ENCODE results near the gene SUSD3.

Gene SUSD3

GRCh38 chr9:93051680-93052089, 6.8 kb upstream of the SUSD3 start:
- DNase-seq: no peak

GRCh38 chr9:93052791-93053540, 5.5 kb upstream of the SUSD3 start:
- DNase-seq: no peak

DNA sequence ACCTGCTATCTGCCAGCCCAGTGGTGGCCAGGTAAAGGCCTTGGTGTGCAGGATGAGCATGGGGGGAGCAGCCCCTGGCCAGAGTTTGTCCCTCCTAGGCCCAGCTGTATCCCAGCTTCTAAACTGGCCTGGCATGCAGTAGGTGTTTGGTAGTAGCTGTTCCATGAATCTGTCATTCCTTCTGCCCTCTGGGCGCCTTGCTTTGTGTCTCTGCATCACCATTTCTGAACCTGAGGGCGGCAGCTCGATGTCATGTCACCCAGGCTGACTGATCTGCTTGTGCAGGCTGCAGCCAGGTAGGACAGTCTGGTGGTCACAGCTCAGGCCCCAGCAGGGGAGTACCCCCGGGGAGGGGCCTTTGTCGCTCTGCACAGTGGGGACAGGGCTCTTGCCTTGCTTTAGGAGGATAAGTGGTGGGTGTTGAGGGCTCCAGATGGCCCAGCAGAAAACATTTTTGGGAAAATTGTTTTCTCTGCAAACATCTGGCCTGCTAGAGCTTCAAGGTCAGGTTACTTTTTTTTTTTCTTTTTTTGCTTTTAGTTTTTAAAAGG, 4.6 kb upstream of the SUSD3 start:
- no peak for DNase-seq

DNA sequence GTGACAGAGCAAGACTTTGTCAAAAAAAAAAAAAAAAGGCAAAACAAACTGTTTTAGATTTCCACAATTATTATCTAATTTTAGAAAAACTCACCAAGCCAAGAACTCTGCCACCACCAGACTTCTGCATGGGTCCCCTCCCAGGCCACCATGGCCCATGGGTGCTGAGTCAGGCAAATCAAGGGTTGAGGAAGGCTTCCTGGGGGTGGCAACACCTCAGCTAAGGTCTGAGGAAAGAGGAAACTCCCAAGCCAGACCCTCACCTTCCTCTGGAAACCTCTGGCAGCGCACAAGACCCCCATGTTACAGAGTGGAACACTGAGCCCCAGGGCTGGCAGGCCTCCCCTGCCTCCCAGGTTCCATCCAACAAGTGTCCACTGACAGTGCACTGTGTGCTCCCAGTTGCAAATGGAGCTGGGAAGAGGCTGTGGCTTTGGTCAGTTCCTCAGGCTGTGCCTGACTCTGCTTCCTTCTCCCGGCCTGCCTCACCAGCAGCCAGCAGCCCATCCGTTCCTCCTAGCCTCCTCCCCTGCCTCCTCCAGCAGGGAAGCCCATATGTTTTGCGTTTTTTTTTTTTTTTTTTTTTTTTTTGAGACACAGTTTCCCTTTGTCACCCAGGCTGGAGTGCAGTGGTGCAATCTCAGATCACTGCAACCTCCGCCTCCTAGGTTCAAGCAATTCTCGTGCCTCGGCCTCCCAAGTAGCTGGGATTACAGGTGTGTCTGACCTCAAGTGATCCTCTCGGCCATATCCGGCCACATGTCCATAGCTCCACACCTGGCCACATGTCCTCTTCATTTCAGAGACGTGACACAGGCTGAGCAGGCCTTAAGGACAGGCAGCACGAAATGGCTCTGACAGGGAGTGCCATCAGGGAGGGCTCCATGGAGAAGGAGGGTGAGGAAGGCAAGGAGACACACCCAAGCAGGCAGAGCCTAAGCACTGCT, 3.5 kb upstream of the SUSD3 start:
- no peak for DNase-seq

GRCh38 chr9:93057042-93057702, 1.3 kb upstream of the SUSD3 start:
- no peak for DNase-seq

DNA sequence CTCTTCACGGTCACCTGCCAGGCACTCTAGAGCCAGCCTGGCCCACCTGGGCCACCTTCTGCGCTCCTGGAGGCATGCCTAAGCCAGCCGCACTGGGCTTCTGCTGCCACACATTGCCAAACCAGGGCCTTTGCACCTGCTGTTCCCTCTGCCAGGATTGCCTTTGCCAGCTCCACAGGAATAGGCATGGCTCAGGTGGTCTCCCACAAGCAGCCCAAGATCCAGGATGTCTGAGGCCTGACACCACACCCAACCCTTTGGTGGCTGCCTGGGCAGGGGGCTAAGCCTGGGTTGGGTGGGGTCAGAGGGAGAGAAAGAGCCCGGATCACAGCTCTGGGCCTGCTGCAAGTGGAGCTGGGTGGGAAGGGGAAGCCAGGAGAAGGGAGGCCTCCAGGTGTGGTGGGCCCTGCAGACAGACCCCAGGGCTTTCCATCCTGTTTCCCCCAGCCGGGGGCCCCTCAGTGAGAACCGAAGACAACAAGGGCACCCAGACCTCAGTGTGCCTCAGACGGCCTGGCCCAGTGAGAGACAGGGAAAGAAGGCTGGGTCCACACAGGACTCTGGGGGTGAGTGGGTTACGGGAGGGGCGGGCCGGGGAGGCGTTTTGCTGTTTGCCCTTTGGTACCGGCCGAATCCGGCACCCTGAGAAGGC, 672 bp upstream of the SUSD3 start:
- DNase-seq: no peak

- no peak for DNase-seq
Observed at GRCh38 chr9:93059011-93059714, 662 bp downstream of the SUSD3 start.

GRCh38 chr9:93059715-93060578, 1.4 kb downstream of the SUSD3 start:
- no peak for DNase-seq

- no peak for DNase-seq
Observed at GRCh38 chr9:93060746-93061259, 2.3 kb downstream of the SUSD3 start.

DNA sequence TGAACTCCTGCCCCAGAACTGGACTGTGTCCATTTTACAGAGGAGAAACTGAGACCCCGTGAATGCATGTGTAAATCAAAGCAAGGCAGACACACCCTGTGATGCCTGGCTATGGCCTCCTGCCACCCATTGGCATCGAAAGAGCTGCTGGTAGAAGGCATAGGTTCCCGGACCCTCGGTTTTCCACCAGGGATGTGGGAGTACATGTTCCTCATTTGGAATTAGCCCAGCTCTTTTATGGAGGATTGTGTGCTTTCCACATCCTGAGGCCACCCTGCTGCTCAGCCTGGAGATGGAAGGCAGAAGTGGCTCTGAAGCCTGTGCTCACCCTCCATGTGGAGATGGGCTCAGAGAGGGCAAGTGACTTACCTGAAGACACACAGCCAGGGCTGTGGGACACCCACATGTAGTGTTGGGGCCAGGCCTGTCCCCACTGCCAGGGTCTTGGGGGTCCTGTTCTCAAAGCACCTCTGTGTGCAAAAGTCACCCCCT, 2.8 kb downstream of the SUSD3 start:
- no peak for DNase-seq

GRCh38 chr9:93061791-93062763, 3.6 kb downstream of the SUSD3 start:
- DNase-seq: no peak

- peak in 1 of 56 donors; percentile 13 for DNase-seq
Observed at GRCh38 chr9:93064392-93065134, 6.1 kb downstream of the SUSD3 start.

GRCh38 chr9:93065135-93065720, 6.7 kb downstream of the SUSD3 start:
- DNase-seq: peak in 18 of 56 donors; percentile 8 to 47 (median 17)

DNA sequence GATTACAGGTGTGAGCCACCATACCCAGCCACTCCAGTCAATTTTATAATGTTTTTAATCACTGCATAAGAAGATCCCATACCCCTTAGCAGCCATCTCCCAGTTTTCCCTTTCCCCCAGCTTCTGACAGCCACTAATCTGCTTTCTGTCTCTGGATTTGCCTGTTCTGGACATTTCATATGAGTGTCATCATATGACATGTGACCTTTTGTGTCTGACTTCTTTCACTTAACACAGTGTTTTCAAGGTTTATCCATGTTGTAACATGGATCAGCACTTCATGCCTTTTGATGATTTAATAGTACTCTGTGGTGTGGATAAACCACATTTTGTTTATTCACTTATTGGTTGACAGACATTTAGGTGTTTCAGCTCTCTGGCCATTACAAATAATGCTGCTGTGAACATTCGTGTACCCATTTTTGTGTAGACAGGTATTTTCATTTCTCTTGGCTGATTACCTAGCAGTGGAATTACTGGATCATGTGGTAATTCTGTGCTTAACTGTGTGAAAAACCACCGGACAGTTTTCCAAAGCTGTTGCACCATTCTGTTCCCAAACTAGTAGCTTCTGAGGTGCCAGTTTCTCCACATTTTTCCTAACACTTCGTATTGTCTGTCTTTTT, 8.6 kb downstream of the SUSD3 start:
- DNase-seq: no peak

DNA sequence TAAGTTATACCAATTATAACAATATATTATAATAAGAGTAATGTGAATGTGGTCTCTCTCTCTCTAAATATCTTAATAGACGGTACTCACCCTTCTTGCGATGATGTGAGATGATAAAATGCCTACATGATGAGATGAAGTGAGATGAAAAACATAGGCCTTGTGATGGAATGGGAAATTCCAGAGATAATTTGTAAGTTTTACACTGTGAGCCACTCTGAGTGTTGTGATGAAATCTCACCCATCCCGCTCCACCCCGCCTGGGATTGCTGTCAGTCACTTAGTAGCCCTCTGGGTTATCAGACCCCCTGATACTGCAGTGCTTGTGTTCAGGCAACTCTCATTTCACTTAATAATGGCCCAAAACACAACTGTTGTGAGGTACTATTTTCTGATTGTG, 10.5 kb downstream of the SUSD3 start:
- DNase-seq: no peak

DNA sequence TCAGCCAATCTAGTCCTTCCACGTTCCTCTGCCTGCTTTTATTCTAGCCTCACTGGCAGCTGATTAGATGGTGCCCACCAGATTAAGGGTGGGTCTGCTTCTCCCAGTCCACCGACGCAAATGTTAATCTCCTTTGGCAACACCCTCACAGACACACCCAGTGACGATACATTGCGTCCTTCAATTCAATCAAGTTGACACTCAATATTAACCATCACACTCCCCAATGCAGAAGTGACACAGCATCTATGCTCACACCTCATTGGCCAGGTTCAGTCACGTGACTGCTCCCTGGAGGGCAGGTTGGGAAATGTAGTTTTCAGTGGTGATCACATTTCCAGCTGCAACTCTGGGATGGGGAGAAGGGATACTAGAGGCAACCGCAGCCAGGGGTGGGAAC, 13.0 kb downstream of the SUSD3 start:
- peak in 5 of 56 donors; percentile 8 to 18 (median 13) for DNase-seq

Measured in nucleus accumbens (tissue), 56 donors.